Measurements from ENCODE around the gene MRGPRD.

The MRGPRD gene

DNA sequence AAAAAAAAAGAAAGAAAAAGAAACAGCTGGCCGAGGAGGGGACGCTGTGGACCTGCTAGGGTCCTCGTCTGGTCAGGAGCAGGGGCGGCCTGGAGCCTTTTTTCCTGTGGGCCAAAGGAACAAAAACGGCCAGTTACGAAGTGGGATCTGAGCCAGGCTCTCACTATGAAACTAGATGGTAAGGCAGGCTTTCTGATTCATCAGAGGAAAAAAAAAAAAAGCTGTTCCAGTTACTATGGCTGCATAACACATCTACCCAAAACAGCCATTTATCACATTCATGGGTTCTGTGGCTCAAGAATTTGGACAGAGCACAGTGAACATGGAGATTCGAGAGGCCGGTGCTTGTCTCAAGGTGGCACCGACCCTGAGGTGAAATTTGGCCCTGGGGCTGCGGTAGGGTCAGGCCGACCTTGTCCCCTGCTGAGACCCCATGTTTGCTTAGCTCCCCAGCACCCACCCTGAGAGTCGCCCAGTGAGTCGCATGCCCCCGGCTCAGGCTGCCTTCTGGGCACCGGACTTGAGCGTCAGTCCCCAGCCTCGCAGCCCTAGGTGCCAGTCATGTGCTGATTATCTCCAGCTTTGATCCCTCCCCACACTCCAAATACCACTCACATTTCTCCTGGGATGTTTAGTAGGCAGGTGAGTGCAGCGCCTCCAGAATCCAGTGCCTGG, 34.2 kb downstream of the MRGPRD start:
- DNase-seq (ENCODE audit: low spot score) = peak; percentile 92

DNA sequence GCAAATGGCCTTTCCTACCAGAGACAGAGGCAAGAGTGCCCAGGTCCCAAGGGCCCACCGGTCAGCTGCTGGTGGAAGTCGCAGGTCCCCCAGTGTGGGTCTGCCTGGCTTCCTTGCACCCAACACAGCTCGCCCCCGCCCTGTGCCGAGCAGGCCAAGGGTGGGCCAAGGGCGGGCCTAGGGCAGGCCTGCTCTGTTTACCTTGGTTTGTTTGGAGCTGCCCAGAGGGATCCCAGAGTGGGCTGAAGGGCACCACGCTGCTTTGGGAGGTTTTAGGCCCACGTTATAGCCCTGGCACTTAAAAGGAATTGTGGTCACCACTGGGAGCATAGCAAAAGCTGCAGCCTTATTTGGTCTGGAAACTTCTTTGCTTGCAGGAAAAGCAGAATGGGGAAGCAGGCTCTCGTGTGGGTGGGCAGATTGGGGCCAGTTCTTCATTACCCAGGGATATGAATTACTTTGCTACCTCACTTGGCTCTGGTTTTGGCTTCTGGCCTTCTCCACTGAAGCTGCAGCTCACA, 38.0 kb downstream of the MRGPRD start:
- DNase-seq (ENCODE audit: low spot score) = no peak

DNA sequence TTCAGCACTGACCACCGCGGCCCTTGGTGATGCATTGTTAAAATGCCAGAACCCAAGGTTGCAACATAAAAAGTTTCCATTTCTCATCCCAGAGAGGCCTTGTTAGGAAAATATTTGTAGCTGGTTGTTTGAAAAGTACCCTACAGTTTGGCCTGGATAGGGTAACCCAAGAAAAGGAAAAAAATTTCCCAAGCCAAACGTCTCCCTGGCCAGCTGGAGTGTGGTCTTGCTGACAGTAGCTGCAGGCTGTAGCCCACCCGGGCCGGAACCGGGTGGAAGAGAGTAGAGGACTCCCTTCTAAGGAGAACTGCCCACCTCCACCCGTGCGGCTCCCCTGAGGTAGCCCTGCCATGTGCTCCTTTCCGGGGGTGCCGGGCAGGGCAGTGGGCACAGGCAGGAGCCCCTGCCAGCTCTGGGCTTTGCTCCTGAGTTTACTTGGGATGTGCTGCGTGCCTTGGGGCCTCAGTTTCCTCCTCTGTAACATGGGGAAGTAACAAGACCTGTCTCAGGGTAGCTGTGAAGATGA, 38.6 kb downstream of the MRGPRD start:
- DNase-seq (ENCODE audit: low spot score) = peak; percentile 43

DNA sequence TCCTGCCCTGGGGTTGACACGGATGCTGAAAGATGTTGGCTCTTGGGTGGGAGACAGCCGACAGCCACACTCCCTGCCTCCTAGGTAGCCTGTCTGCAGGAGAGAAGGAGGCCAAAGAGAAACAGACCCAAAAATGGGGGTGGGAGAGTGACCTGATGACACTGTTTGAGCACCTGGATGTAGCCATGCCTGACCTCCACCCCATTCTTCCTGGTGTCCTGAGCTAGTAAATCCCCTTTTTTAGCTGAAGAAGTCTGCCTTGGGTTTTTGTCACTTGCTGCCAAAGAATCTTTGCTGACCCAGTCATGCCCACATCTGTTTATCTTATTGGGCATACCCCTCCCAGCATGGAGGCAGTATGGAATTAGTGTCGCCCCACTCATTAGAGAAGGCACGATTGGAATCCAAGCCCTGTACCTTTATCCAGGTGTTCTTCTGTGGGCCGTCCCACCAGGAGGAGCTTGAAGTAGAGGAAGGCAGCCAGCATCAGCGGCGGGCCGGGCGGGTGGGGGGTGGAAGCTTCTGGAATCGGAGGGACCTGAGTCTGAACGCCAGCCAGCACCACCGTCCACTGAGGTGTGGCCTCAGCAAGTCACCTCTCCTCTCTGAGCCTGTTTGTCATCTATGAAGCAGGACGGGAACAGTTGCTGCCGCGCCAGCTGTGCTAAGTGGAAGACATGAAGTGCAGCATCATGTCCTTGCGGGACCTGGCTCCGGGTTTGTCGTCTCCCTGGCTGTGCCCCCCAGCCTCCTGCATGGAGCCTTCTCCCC, 39.3 kb downstream of the MRGPRD start:
- no peak for DNase-seq (ENCODE audit: low spot score)

DNA sequence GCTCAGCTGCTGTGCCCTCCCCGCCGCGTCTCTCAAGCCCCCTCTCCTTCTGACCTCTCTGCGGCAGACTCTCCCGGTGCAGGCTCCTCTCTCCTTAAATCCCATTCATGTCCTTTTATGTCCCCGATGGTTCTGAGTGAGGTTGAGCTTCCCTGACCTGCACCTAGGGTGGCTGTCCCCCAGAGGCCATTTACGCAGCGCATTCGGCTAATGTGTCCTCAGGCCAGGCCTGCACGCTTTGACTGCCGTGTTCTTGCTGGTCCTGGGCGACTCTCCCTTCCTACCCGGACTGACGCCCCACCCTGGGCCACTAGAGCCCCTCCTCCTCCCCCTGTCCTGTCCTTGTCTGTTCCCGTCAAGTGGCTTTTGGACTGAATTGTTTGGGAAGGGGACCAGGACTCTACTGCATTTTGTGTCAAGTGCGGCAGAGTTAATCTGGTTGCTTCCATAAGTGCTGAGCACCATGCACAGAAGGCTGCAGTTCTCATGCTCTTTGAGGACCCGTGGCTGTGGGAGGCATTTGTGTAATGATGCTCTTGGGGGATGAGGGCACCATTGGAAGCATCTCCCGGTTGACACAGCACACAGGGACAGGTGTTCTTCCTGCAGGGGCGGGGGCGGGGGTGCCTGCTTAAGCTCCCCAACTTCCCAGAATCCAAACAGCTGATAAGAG, 40.0 kb downstream of the MRGPRD start:
- no peak for DNase-seq (ENCODE audit: low spot score)

DNA sequence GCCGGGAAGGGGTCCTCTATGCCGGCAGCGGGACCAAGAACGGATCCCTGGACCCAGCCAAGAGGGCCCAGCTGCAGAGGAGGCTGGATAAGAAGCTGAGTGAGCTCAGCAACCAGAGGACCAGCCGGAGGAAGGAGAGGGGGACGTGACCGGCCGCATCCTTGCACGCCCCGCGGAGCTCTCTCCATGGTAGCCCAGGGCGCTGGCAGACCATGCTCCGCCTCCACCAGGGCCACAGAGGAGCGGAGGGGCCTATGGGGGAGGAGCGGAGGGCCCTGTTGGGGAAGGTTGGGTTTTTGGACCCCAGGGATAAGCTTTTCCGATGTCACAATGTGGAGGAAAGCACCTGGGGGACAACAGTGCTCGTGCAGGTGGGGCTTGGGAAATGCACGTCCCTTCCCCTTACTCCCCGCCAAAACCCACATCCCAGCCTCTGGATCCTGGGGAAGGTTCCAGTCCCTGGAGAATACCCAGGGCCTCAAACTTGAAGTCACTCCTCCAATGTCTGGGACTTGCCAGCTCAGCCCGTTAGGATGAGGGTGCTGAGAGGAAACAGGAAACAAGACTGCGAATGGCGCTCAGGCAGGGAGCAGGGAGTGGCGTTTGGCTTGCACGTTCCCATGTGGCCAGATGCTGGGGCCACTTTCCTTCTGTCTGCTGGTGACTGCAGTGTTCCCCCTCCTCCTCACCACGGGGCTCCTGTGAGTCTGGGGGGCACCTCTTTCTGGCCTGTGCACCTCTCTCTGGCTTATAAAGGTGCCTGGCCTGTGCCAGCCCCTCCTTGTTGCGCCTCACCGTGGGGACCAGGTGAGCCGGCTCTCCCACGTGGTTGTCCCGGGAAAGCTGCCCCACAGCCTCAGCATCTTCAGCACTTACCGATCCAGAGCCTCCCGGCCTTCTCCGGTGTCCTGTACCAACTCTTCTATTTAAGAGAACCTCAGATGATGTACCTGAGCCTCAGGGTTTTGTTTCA, 40.9 kb downstream of the MRGPRD start:
- DNase-seq (ENCODE audit: low spot score) = no peak

DNA sequence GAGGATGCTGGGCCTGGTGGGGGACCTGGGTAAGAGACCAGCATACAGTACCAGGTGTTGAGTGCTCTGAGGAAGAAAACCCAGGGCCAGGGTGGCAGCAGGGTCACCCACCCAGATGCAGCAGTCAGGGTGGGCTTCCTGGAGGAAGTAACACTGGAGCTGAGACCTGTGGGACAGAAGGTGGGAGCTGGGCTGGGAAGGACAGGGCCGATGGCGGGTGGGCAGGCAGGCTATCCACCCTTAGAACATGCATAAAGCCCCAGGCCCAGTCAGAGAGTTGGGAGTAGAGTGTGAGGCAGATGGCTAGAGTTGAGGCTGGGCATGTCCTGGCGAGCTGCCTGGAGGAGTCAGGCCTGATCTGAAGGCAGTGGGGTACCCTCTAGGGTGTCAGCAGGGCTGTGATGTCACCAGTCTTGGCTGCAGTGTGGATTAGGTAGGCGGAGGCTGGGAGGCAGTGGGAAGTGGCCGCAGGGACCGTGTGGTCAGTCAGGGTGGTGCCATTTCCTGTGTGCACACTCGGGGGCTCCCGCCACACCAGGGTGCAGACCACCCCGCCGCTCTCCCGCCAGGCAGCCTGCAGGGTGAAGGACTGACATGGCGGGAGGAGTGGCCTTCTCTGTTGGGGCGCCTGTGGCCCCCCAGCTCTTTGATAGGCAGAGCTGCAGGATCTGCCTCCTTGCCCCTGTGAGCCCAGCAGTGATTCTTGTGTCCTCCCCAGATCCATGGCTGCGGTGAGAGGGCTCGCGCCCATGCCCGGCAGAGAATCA, 41.8 kb downstream of the MRGPRD start:
- no peak for DNase-seq (ENCODE audit: low spot score)

DNA sequence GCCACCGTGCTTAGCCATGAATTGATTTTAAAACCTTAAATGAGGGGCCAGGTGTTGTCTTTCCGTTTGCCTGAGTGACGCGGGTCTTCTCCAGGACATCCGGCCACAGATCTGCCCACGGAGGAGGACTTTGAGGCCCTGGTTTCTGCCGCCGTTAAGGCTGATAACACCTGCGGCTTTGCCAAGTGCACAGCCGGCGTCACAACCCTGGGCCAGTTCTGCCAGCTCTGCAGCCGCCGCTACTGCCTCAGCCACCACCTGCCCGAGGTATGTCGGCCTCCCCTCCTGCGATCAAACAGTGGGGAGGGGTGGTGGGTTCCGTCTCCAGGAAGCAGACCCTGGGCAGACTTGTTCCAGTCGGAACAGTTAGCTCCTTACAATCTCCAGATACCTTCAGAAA, 42.7 kb downstream of the MRGPRD start:
- no peak for DNase-seq (ENCODE audit: low spot score)

DNA sequence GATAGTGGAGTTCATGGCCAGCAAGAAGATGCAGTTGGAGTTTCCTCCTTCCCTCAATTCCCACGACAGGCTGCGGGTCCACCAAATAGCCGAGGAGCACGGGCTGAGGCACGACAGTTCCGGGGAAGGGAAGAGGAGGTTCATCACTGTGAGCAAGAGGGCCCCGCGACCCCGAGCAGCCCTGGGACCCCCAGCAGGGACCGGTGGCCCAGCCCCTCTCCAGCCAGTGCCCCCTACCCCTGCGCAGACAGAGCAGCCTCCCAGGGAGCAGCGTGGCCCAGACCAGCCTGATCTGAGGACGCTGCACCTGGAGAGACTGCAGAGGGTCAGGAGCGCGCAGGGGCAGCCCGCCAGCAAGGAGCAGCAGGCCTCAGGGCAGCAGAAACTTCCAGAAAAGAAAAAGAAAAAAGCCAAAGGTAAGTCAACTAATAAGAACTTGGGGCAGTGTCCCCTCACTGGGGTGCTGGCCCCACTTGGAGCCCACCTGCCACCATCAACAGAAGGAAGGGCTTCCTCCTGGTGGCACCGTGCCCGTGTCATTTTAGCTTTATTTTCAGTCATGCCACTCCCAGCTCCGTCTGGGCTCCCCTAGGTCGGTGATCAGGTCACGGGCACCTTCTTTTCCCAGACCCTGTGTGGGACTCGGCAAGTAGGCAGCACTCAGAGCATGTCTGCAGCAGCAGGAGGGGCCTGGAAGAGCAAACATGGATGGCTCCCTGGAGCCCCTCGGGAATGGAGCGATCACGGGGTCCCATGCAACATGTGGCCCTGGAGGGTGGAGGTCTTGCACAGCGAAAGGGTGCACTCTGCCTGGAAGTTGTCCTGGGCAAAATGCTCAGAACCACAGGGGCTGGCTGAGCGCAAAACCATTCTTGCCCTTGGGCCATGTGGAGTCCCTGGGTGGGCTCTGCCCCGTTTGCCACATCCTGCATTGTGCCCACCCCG, 43.8 kb downstream of the MRGPRD start:
- DNase-seq (ENCODE audit: low spot score) = no peak

DNA sequence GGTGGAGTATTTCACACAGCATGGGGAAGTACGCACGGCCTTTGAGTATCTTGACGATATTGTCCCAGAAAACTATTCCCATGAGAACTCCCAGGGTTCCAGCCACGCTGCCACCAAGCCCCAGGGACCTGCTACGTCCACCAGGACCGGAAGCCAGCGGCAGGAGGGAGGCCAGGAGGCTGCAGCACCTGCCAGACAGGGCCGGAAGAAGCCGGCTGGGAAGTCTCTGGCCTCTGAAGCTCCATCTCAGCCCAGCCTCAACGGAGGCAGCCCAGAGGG, 44.5 kb downstream of the MRGPRD start:
- DNase-seq (ENCODE audit: low spot score) = no peak

DNA sequence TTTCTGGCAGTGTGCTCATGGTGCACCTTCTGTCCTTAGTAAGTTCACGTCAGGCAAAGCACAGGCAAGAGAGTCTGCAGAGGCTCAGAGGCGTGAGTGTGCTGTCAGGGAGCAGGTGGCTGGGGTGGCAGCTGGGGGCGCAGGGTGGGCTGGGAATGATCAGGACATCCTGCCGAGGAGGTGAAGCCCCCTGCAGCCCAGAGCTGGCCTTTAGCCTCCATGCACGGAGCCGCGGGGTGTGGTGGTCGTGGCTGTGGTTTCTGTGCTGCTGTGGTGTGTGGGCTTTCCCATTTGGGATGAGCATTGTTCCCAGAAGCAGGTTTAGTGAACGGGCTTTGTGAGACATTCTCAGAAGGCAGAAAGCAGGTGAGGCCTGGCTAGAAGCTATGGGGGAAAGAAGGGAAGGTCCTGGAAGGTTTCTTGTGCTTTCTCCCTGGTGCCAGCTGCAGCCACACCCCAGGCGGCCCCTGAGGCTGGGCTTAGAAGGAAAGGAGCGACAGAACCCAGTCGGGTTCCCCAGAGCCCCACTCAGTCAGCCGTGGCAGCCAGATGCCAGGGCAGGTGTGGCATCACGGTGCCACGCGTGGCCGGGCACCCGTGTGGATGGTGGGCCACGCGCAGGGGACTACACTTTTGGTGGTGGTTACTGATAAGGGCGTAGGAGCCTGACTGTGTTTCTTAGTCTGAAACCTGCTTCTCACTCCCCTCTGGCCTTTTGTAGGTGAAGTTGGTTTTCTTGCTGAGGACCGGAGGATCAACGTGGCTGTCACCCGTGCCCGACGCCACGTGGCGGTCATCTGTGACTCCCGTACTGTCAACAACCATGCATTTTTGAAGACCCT, 45.0 kb downstream of the MRGPRD start:
- DNase-seq (ENCODE audit: low spot score) = no peak

DNA sequence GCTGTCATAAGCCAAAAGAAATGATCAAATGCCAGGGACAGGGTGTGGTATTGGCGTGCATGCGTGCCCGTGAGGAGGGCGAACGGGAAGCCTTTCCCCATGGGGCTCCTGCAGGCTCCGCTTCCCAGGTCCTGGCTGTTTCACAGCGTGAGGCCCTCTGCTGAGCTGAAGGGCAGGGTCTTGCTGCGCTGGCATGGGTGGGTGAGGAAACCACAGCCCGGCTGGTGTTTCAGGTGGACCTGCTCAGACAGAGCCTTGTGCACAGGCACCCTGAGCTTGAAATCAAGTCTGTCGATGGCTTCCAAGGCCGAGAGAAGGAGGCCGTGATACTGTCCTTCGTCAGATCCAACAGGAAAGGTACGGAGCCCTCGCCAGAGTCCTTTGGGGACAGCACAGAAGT, 45.7 kb downstream of the MRGPRD start:
- DNase-seq (ENCODE audit: low spot score) = no peak

DNA sequence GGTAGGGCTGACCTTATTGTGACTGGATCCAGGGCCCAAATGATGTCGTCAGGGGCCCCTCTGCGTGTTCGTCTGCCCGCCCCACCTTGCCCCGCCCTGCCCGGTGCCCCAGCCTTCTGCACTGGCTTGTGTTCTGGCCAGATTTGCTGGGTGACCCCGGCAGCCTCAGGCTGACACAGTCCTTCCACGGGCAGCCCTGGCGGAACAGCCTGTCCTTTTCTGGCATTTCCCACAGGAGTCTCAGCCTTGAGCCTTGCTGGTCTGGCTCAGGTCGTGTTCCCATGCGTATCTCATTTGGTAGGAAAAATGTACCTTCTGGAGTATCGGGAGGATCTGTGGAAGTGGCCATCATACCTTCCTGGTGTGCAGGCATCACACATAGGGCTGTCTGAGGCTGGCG, 46.1 kb downstream of the MRGPRD start:
- no peak for DNase-seq (ENCODE audit: low spot score)

DNA sequence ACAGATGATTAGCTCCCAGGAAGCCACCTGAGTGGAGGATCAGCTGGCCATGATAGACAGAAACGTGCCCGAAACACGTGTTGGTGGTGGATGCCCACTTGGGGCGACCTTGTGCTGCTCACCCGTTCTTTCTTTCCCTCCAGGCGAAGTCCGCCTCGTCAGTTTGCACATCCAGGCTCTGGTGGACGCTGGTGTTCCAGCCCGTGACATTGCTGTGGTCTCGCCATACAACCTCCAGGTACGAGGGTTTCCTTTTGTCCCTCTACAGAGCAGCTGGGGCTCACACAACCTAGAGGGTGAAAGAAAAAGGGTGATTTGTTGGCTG, 46.5 kb downstream of the MRGPRD start:
- DNase-seq (ENCODE audit: low spot score) = no peak

DNA sequence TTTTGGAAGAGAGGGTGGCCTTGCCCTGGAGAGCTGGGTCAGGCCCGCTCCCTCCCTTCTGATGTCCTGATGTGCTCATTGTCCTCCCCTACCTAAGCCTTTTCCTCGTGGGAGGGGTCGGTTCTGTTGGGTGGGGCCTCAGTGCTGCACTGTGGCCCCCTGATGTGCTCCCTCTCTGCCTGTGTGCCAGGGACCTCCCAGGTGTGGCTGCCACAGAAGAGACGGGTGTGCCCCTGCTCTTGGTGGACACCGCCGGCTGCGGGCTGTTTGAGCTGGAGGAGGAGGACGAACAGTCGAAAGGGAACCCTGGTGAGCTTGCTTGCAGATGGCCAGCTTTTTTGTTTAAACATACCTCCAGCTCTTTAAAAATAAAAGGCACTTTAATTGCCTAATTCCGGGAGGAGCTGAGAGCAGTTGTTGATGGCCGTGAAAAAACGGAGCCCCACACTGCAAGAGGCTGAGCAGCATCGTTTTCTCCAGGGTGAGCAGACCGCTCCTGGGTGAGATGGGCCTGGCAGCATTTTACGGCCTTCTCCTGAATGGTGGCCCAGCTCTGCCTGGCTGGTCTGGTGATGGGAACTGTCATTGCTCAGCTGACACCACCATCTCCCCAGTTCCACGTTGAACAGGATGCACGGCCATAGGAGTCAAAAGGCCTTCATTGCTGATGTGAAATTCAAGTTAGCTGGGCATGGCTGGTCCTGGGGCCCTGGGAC, 47.0 kb downstream of the MRGPRD start:
- DNase-seq (ENCODE audit: low spot score) = no peak

DNA sequence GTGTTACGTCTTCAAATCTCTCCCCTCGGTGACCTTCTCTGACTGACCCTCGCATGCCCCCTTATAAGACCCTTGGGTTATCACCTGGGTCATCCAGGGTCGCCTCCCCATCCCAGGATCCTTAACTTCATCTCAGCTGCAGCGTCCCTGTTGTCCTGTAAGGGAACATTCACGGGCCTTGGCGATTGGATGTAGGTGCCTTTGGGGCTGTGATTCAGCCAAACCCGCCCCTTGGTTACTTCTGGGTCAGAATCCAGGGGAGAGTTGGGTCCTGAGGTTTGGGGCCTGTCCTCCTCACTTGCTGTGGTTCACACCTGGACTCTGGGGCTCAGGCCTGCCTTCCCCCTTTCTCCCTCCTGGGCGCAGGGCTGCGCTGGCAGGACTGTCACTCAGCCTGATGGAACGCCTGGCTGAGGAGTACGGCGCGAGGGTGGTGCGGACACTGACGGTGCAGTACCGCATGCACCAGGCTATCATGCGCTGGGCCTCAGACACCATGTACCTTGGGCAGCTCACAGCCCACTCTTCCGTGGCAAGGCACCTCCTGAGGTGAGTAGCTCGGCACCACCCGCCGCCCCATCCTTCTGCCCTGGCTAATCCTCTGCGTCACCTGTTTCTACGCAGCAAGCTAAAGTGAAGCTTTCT, 47.7 kb downstream of the MRGPRD start:
- no peak for DNase-seq (ENCODE audit: low spot score)

DNA sequence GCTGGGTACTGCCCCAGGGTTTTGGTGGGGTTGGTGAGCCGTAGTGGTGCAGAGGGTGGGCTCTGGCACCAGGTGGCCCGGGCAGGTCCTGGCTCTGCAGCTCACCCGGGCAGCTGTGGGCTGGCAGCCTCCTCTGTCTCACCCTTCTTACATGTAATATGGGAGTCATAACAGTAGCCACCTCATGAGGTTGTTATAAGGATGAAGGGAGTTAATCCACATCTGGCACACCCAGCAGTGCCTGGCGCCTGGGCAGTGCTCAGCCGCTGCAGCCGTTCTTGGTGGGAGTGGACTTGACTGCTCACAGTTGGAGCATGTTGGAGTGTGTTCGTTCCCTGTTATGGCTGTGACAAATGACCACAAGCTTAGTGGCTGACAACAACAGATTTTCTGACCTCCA, 48.4 kb downstream of the MRGPRD start:
- DNase-seq (ENCODE audit: low spot score) = no peak

DNA sequence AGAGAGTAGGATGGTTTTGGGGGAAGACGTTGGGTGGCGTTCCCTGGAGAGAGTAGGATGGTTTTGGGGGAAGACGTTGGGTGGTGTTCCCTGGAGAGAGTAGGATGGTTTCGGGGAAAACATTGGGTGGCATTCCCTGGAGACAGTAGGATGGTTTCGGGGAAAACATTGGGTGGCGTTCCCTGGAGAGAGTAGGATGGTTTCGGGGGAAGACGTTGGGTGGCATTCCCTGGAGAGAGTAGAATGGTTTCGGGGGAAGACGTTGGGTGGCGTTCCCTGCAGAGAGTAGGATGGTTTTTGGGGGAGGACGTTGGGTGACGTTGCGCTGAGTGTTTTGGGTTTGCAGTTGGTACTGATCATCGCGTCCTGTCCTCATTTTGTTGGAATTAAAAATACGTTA, 48.9 kb downstream of the MRGPRD start:
- no peak for DNase-seq (ENCODE audit: low spot score)

Measured in AG20443 (cell line).